Liver (tissue), 9 donors: ENCODE results near the gene SLC52A1. TPM values are rescaled to one million over a fixed set of nuclear protein-coding genes. Genes with fewer than 3 reads are reported as not detected.
"Not testable (repeated sequence)": the region's sequence is repeated elsewhere in the genome, so short reads cannot be mapped to it uniquely, and the experiment has no call there.

ENCODE experiments used
- DNase-seq: peaks from one replicate; pipeline ENCODE4 v3.0.0-alpha.2; 2017; ENCODE audit warnings: low spot score
- H3K27ac ChIP-seq, 2 donors: one replicate each; pipeline ENCODE4 v1.7.0; 2013; ENCODE audit warnings: inconsistent platforms in 2 of 2, low read length in 2 of 2, control low read depth in 1 of 2, low read depth in 1 of 2, mild to moderate bottlenecking in 1 of 2
- H3K27me3 ChIP-seq, 4 donors: one replicate each; pipeline versions ENCODE4 v1.6.1 to v1.7.0; 2013; ENCODE audit warnings: low read length in 3 of 4, inconsistent platforms in 1 of 4, mild to moderate bottlenecking in 1 of 4, moderate library complexity in 1 of 4; ENCODE audit not compliant: control insufficient read depth in 4 of 4, insufficient read depth in 4 of 4
- H3K36me3 ChIP-seq, 4 donors: one replicate each; pipeline versions ENCODE4 v1.6.1 to v1.7.0; 2013; ENCODE audit warnings: low read length in 3 of 4, mild to moderate bottlenecking in 3 of 4, low read depth in 1 of 4, moderate library complexity in 1 of 4; ENCODE audit not compliant: control insufficient read depth in 4 of 4, insufficient read depth in 3 of 4
- H3K4me1 ChIP-seq, 4 donors: one replicate each; pipeline versions ENCODE4 v1.6.1 to v1.7.0; 2013; ENCODE audit warnings: low read length in 3 of 4, mild to moderate bottlenecking in 3 of 4, moderate library complexity in 1 of 4; ENCODE audit not compliant: control insufficient read depth in 4 of 4, insufficient read depth in 4 of 4
- H3K4me3 ChIP-seq, 3 donors: one replicate each; pipeline versions ENCODE4 v1.6.1 to v1.7.0; 2013; ENCODE audit warnings: low read length in 3 of 3, control low read depth in 1 of 3, low read depth in 1 of 3, mild to moderate bottlenecking in 1 of 3
- H3K9ac ChIP-seq, 2 donors: one replicate each; pipeline ENCODE4 v1.7.0; 2013; ENCODE audit warnings: low read length in 2 of 2, mild to moderate bottlenecking in 2 of 2, moderate library complexity in 2 of 2, control low read depth in 1 of 2, low read depth in 1 of 2
- H3K9me3 ChIP-seq, 4 donors: one replicate each; pipeline versions ENCODE4 v1.6.1 to v1.7.0; 2013; ENCODE audit warnings: low read length in 3 of 4; ENCODE audit not compliant: control insufficient read depth in 4 of 4
- CTCF ChIP-seq: fragments of 150-350 bp; IDR thresholded peaks from 2 replicates; pipeline ENCODE4 v1.5.1; 2017; ENCODE audit warnings: improper control_type of control experiment, low read depth, low read length; ENCODE audit not compliant: missing input control
- EGR1 ChIP-seq, 2 donors: IDR thresholded peaks; 2 replicates each; pipeline ENCODE4 v1.6.1; 2016 to 2018; ENCODE audit warnings: antibody characterized with exemption in 2 of 2, low read depth in 2 of 2
- FOXA1 ChIP-seq: IDR thresholded peaks from 2 replicates; pipeline ENCODE4 v1.6.1; 2016; ENCODE audit warnings: antibody characterized with exemption
- FOXA2 ChIP-seq: IDR thresholded peaks from 2 replicates; pipeline ENCODE4 v1.6.1; 2016; ENCODE audit warnings: antibody characterized with exemption
- HNF4A ChIP-seq, 2 donors: conservative IDR thresholded peaks; 2 replicates each; pipeline ENCODE4 v1.6.1; 2016; ENCODE audit warnings: antibody characterized with exemption in 2 of 2, mild to moderate bottlenecking in 2 of 2
- HNF4G ChIP-seq: IDR thresholded peaks from 2 replicates; pipeline ENCODE4 v1.6.1; 2016; ENCODE audit warnings: antibody characterized with exemption
- JUND ChIP-seq, 2 donors: IDR thresholded peaks; 2 replicates each; pipeline ENCODE4 v1.6.1; 2016; ENCODE audit warnings: antibody characterized with exemption in 2 of 2
- MAX ChIP-seq: IDR thresholded peaks from 2 replicates; pipeline ENCODE4 v1.6.1; 2016; ENCODE audit warnings: antibody characterized with exemption
- NR2F2 ChIP-seq: IDR thresholded peaks from 2 replicates; pipeline ENCODE4 v1.6.1; 2016; ENCODE audit warnings: antibody characterized with exemption
- RAD21 ChIP-seq, 2 donors: IDR thresholded peaks; 2 replicates each; pipeline ENCODE4 v1.6.1; 2016; ENCODE audit warnings: antibody characterized with exemption in 2 of 2, mild to moderate bottlenecking in 2 of 2
- RXRA ChIP-seq, 2 donors: IDR thresholded peaks; 2 replicates each; pipeline ENCODE4 v1.6.1; 2017 to 2018; ENCODE audit warnings: antibody characterized with exemption in 2 of 2, mild to moderate bottlenecking in 1 of 2
- TAF1 ChIP-seq: conservative IDR thresholded peaks from 2 replicates; pipeline ENCODE4 v1.6.1; 2016; ENCODE audit warnings: antibody characterized with exemption, mild to moderate bottlenecking
- ZBTB33 ChIP-seq: IDR thresholded peaks from 2 replicates; pipeline ENCODE4 v1.6.1; 2016; ENCODE audit warnings: antibody characterized with exemption
- WGBS: extraction: QIAGEN DNeasy Blood & Tissue Kit; methylation state at CpG from one replicate; pipeline ENCODE4 v1.1.7; 2013; 5-methylcytosine and 5-hydroxymethylcytosine counted together
- polyA plus RNA-seq, 2 donors: library from polyadenylated mRNA; stranded (reverse) in 1 of 2; unstranded in 1 of 2; fragments of 200-250 nt in 1 of 2; fragments of >200 nt in 1 of 2; fragmentation: Nextera tagmentation in 1 of 2; extraction: Ambion mirVana in 1 of 2; gene quantifications; one replicate each; pipeline versions ENCODE4 v1.2.1 to v1.2.3, GENCODE V29; 2013 to 2015
- total RNA-seq, 2 donors: library from RNA; depleted of rRNA; stranded (reverse); fragments of >200 nt; gene quantifications; one replicate each; pipeline ENCODE4 v1.2.3, GENCODE V29; 2014
- donor health status: healthy.
- donor health status: healthy.
- donor health status: healthy.
- donor health status: healthy.
- donor health status: healthy.

SLC52A1 gene
- total and polyA plus RNA-seq, 4 donors, result 0.08 to 0.28 (median 0.11) TPM; not detected in 1

- TF ChIP-seq EGR1 (IDR thresholded peaks at IDR 0.05; ENCODE audit: low read depth in 2 of 2) (no peak), RAD21 (IDR thresholded peaks at IDR 0.05) (no peak), RXRA (IDR thresholded peaks at IDR 0.05) (no peak), MAX (no peak), NR2F2 (no peak), JUND (IDR thresholded peaks at IDR 0.05) (no peak)
- Histone ChIP-seq H3K9ac (no peak overlapping the region), H3K9me3 (no peaks in the 10 kb centered on the region), H3K36me3 (no peaks in the 10 kb centered on the region), H3K27me3 (no peaks in the 10 kb centered on the region), H3K4me1 (peaks cover 0 to 4% (median 0%) of the 10 kb centered on the region in 4 donors), H3K27ac (no peak overlapping the region), H3K4me3 (no peak overlapping the region)
- 96% methylated on average over 6 of the region's 6 CpGs for WGBS
- no peak for DNase-seq
Measured at GRCh38 chr17:5032865-5033264, 2.4 kb downstream of the SLC52A1 start.

GRCh38 chr17:5031365-5032082, 3.7 kb downstream of the SLC52A1 start:
- Histone ChIP-seq H3K4me1 (peaks cover 0 to 4% (median 0%) of the 10 kb centered on the region in 4 donors), H3K9ac (peak overlapping the region in 1 of 2 donors; percentile 66), H3K9me3 (no peaks in the 10 kb centered on the region), H3K4me3 (peak overlapping the region in 1 of 3 donors; percentile 69), H3K36me3 (no peaks in the 10 kb centered on the region), H3K27ac (peak overlapping the region in 1 of 2 donors; percentile 54), H3K27me3 (no peaks in the 10 kb centered on the region)
- DNase-seq, result peak; percentile 71
- 5% methylated on average over 48 of the region's 48 CpGs for WGBS
- TF ChIP-seq CTCF (peak; percentile 76), RAD21 (IDR thresholded peaks at IDR 0.05) (peak; percentile 58 to 74), HNF4A (conservative IDR thresholded peaks at IDR 0.05) (no peak)

GRCh38 chr17:5030168-5030567, 5.1 kb downstream of the SLC52A1 start:
- not testable (repeated sequence) for H3K36me3 ChIP-seq, H3K27me3 ChIP-seq, H3K27ac ChIP-seq, H3K9ac ChIP-seq, H3K4me3 ChIP-seq, H3K9me3 ChIP-seq, DNase-seq, H3K4me1 ChIP-seq
- WGBS, result 93% methylated on average over 2 of the region's 2 CpGs

GRCh38 chr17:5027916-5028315, 7.3 kb downstream of the SLC52A1 start:
- H3K9ac ChIP-seq, result no peak overlapping the region
- H3K4me1 ChIP-seq, result peaks cover 0 to 4% (median 0%) of the 10 kb centered on the region in 4 donors
- no peaks in the 10 kb centered on the region for H3K9me3 ChIP-seq
- H3K36me3 ChIP-seq, result peaks cover 2 to 15% (median 3%) of the 10 kb centered on the region in 4 donors
- DNase-seq, result no peak
- H3K4me3 ChIP-seq, result no peak overlapping the region
- 80% methylated on average over 5 of the region's 5 CpGs for WGBS
- H3K27me3 ChIP-seq, result no peaks in the 10 kb centered on the region
- no peak overlapping the region for H3K27ac ChIP-seq
- TF ChIP-seq HNF4A (conservative IDR thresholded peaks at IDR 0.05) (no peak), JUND (IDR thresholded peaks at IDR 0.05) (no peak), MAX (no peak), FOXA2 (no peak), EGR1 (IDR thresholded peaks at IDR 0.05; ENCODE audit: low read depth in 2 of 2) (no peak), ZBTB33 (no peak), RXRA (IDR thresholded peaks at IDR 0.05) (no peak), FOXA1 (no peak), NR2F2 (no peak), HNF4G (no peak), TAF1 (no peak)
